ENCODE data around the gene SLC11A1. TPM values are rescaled to one million over a fixed set of nuclear protein-coding genes. Genes with fewer than 3 reads are reported as not detected.
A peak's percentile ranks its signal among the peaks of the same experiment; 100 is the strongest.

Gene SLC11A1
- total and polyA plus RNA-seq, 5 donors from 2014 or later = 0.47 to 1.4 (median 0.74) TPM

- DNase-seq (no peak), ATAC-seq (ENCODE audit: low read depth in 2 of 2) (no peak)
- Mint-ChIP-seq H3K4me1 (peaks cover 0 to 25% (median 12%) of the 10 kb centered on the region in 4 donors), H3K36me3 (no peaks in the 10 kb centered on the region), H3K4me3 (peak overlapping the region in 1 of 4 donors; percentile 51), H3K27ac (no peak overlapping the region), H3K27me3 (peaks cover 11% of the 10 kb centered on the region), H3K9me3 (peaks cover 0 to 1% (median 0%) of the 10 kb centered on the region in 7 donors)
- Histone ChIP-seq H3K9me3 (ENCODE audit: control insufficient read depth in 2 of 2, low read length in 2 of 2) (no peaks in the 10 kb centered on the region), H3K36me3 (ENCODE audit: control insufficient read depth, insufficient read depth, low read length) (no peaks in the 10 kb centered on the region), H3K4me3 (ENCODE audit: low read depth, low read length) (no peak overlapping the region), H3K27ac (ENCODE audit: insufficient read depth, low read length, poor library complexity, severe bottlenecking) (no peak overlapping the region), H3K27me3 (ENCODE audit: control insufficient read depth, insufficient read depth, low read length) (no peaks in the 10 kb centered on the region), H3K4me1 (ENCODE audit: control insufficient read depth, insufficient read depth, low read length, poor library complexity, severe bottlenecking) (peaks cover 24% of the 10 kb centered on the region)
Measured at GRCh38 chr2:218391202-218391601, 9.1 kb downstream of the SLC11A1 start.

DNA sequence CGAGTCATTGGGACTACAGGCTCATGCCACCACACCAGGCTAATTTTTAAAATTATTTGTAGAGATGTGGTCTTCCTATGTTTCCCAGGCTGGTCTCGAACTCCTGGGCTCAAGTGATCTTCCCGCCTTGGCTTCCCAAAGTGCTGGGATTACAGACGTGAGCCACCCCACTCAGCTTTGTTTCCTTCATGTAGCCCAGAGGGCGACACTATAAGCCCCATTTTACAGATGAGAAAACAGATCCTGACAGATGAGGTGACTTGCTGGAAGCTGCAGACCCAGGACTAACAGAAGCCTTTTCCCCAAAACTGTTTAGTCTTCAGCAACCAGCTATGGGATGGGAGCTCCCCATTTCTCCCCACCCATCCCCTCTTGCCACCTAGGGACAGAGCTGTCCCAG, 10.4 kb downstream of the SLC11A1 start:
- peaks cover 0 to 3% (median 0%) of the 10 kb centered on the region in 7 donors for H3K9me3 Mint-ChIP-seq
- Histone ChIP-seq H3K27me3 (ENCODE audit: control insufficient read depth, insufficient read depth, low read length) (no peaks in the 10 kb centered on the region), H3K4me1 (ENCODE audit: control insufficient read depth, insufficient read depth, low read length, poor library complexity, severe bottlenecking) (peaks cover 36% of the 10 kb centered on the region), H3K4me3 (ENCODE audit: low read depth, low read length) (no peak overlapping the region), H3K9me3 (ENCODE audit: control insufficient read depth in 2 of 2, low read length in 2 of 2) (no peaks in the 10 kb centered on the region), H3K27ac (ENCODE audit: insufficient read depth, low read length, poor library complexity, severe bottlenecking) (no peak overlapping the region), H3K36me3 (ENCODE audit: control insufficient read depth, insufficient read depth, low read length) (no peaks in the 10 kb centered on the region)
- no peak for ATAC-seq (ENCODE audit: low read depth in 2 of 2)
- H3K27ac Mint-ChIP-seq = peak overlapping the region in 1 of 3 donors; percentile 32
- H3K4me3 Mint-ChIP-seq = peak overlapping the region in 1 of 4 donors; percentile 53
- peaks cover 0 to 34% (median 14%) of the 10 kb centered on the region in 4 donors for H3K4me1 Mint-ChIP-seq
- H3K27me3 Mint-ChIP-seq = peaks cover 13% of the 10 kb centered on the region
- DNase-seq = no peak
- H3K36me3 Mint-ChIP-seq = no peaks in the 10 kb centered on the region

DNA sequence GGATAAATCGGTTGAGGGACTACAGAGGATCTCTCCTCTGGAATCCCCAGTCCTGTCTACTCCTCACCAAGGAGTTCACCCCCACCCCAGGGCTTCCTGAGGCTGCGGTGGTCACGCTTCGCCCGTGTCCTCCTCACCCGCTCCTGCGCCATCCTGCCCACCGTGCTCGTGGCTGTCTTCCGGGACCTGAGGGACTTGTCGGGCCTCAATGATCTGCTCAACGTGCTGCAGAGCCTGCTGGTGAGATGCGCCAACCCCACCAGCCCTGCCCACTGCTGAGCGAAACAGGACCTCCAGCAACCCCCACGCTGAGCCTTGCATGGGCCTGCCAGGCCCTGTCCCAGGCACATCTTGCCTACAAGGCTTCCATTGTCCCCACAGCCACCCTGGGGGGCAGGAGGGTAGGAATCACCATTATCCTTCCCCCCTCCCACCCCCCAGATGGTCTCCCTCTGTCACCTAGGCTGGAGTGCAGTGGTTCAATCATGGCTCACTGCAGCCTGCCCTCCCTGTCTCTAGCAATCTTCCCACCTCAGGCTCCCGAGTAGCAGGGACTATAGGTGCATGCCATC, 10.9 kb downstream of the SLC11A1 start:
- Histone ChIP-seq H3K27ac (ENCODE audit: insufficient read depth, low read length, poor library complexity, severe bottlenecking) (no peak overlapping the region), H3K4me1 (ENCODE audit: control insufficient read depth, insufficient read depth, low read length, poor library complexity, severe bottlenecking) (peaks cover 38% of the 10 kb centered on the region)

GRCh38 chr2:218393750-218394290, 11.7 kb downstream of the SLC11A1 start:
- Histone ChIP-seq H3K27ac (ENCODE audit: insufficient read depth, low read length, poor library complexity, severe bottlenecking) (peak overlapping the region; percentile 5), H3K4me1 (ENCODE audit: control insufficient read depth, insufficient read depth, low read length, poor library complexity, severe bottlenecking) (peaks cover 46% of the 10 kb centered on the region), H3K9me3 (ENCODE audit: control insufficient read depth in 2 of 2, low read length in 2 of 2) (no peaks in the 10 kb centered on the region), H3K36me3 (ENCODE audit: control insufficient read depth, insufficient read depth, low read length) (no peaks in the 10 kb centered on the region), H3K4me3 (ENCODE audit: low read depth, low read length) (no peak overlapping the region), H3K27me3 (ENCODE audit: control insufficient read depth, insufficient read depth, low read length) (no peaks in the 10 kb centered on the region)
- H3K4me3 Mint-ChIP-seq = peak overlapping the region in 1 of 4 donors; percentile 40
- H3K27me3 Mint-ChIP-seq = peaks cover 13% of the 10 kb centered on the region
- no peak overlapping the region for H3K27ac Mint-ChIP-seq
- ATAC-seq (ENCODE audit: low read depth in 2 of 2) (no peak), DNase-seq (no peak)
- no peaks in the 10 kb centered on the region for H3K36me3 Mint-ChIP-seq
- peaks cover 0 to 38% (median 18%) of the 10 kb centered on the region in 4 donors for H3K4me1 Mint-ChIP-seq
- H3K9me3 Mint-ChIP-seq = peaks cover 0 to 3% (median 0%) of the 10 kb centered on the region in 7 donors

More for the DNA sequence above, 10.9 kb downstream of the SLC11A1 start:
- H3K27me3 Mint-ChIP-seq = peaks cover 13% of the 10 kb centered on the region
- peaks cover 0 to 38% (median 18%) of the 10 kb centered on the region in 4 donors for H3K4me1 Mint-ChIP-seq
- H3K4me3 ChIP-seq (ENCODE audit: low read depth, low read length) = no peak overlapping the region
- H3K36me3 Mint-ChIP-seq = no peaks in the 10 kb centered on the region
- H3K36me3 ChIP-seq (ENCODE audit: control insufficient read depth, insufficient read depth, low read length) = no peaks in the 10 kb centered on the region
- peaks cover 0 to 3% (median 0%) of the 10 kb centered on the region in 7 donors for H3K9me3 Mint-ChIP-seq
- H3K4me3 Mint-ChIP-seq = peak overlapping the region in 1 of 4 donors; percentile 77
- H3K27ac Mint-ChIP-seq = peak overlapping the region in 1 of 3 donors; percentile 32
- ATAC-seq (ENCODE audit: low read depth in 2 of 2) (no peak), DNase-seq (no peak)
- H3K9me3 ChIP-seq (ENCODE audit: control insufficient read depth in 2 of 2, low read length in 2 of 2) = no peaks in the 10 kb centered on the region
- H3K27me3 ChIP-seq (ENCODE audit: control insufficient read depth, insufficient read depth, low read length) = no peaks in the 10 kb centered on the region

- Histone ChIP-seq H3K9me3 (ENCODE audit: control insufficient read depth in 2 of 2, low read length in 2 of 2) (no peaks in the 10 kb centered on the region), H3K27ac (ENCODE audit: insufficient read depth, low read length, poor library complexity, severe bottlenecking) (peak overlapping the region; percentile 23), H3K4me3 (ENCODE audit: low read depth, low read length) (no peak overlapping the region), H3K27me3 (ENCODE audit: control insufficient read depth, insufficient read depth, low read length) (no peaks in the 10 kb centered on the region), H3K4me1 (ENCODE audit: control insufficient read depth, insufficient read depth, low read length, poor library complexity, severe bottlenecking) (peaks cover 53% of the 10 kb centered on the region), H3K36me3 (ENCODE audit: control insufficient read depth, insufficient read depth, low read length) (no peaks in the 10 kb centered on the region)
- DNase-seq (no peak), ATAC-seq (ENCODE audit: low read depth in 2 of 2) (no peak)
- H3K27me3 Mint-ChIP-seq = peaks cover 13% of the 10 kb centered on the region
- H3K9me3 Mint-ChIP-seq = peaks cover 0 to 3% (median 0%) of the 10 kb centered on the region in 7 donors
- H3K27ac Mint-ChIP-seq = peak overlapping the region in 2 of 3 donors; percentile 63 to 71
- no peaks in the 10 kb centered on the region for H3K36me3 Mint-ChIP-seq
- H3K4me1 Mint-ChIP-seq = peaks cover 0 to 38% (median 18%) of the 10 kb centered on the region in 4 donors
- peak overlapping the region in 2 of 4 donors; percentile 65 to 97 for H3K4me3 Mint-ChIP-seq
Measured at GRCh38 chr2:218394298-218395089, 12.4 kb downstream of the SLC11A1 start.

- DNase-seq (no peak), ATAC-seq (ENCODE audit: low read depth in 2 of 2) (no peak)
- no peaks in the 10 kb centered on the region for H3K36me3 ChIP-seq (ENCODE audit: control insufficient read depth, insufficient read depth, low read length)
- peaks cover 10% of the 10 kb centered on the region for H3K27me3 Mint-ChIP-seq
- no peaks in the 10 kb centered on the region for H3K9me3 ChIP-seq (ENCODE audit: control insufficient read depth in 2 of 2, low read length in 2 of 2)
- H3K27me3 ChIP-seq (ENCODE audit: control insufficient read depth, insufficient read depth, low read length) = no peaks in the 10 kb centered on the region
- H3K9me3 Mint-ChIP-seq = peaks cover 0 to 3% (median 0%) of the 10 kb centered on the region in 7 donors
- no peak overlapping the region for H3K4me3 ChIP-seq (ENCODE audit: low read depth, low read length)
- H3K27ac Mint-ChIP-seq = peak overlapping the region in 1 of 3 donors; percentile 71
- no peaks in the 10 kb centered on the region for H3K36me3 Mint-ChIP-seq
- H3K27ac ChIP-seq (ENCODE audit: insufficient read depth, low read length, poor library complexity, severe bottlenecking) = peak overlapping the region; percentile 23
- peaks cover 0 to 38% (median 18%) of the 10 kb centered on the region in 4 donors for H3K4me1 Mint-ChIP-seq
- H3K4me1 ChIP-seq (ENCODE audit: control insufficient read depth, insufficient read depth, low read length, poor library complexity, severe bottlenecking) = peaks cover 54% of the 10 kb centered on the region
- H3K4me3 Mint-ChIP-seq = peak overlapping the region in 3 of 4 donors; percentile 46 to 97 (median 85)
Measured at GRCh38 chr2:218395090-218395444, 13.0 kb downstream of the SLC11A1 start.

GRCh38 chr2:218395456-218395825, 13.4 kb downstream of the SLC11A1 start:
- H3K4me1 Mint-ChIP-seq = peaks cover 0 to 38% (median 18%) of the 10 kb centered on the region in 4 donors
- peaks cover 0 to 3% (median 0%) of the 10 kb centered on the region in 7 donors for H3K9me3 Mint-ChIP-seq
- DNase-seq = no peak
- Histone ChIP-seq H3K4me3 (ENCODE audit: low read depth, low read length) (peak overlapping the region; percentile 26), H3K27me3 (ENCODE audit: control insufficient read depth, insufficient read depth, low read length) (no peaks in the 10 kb centered on the region), H3K27ac (ENCODE audit: insufficient read depth, low read length, poor library complexity, severe bottlenecking) (peak overlapping the region; percentile 94), H3K9me3 (ENCODE audit: control insufficient read depth in 2 of 2, low read length in 2 of 2) (no peaks in the 10 kb centered on the region), H3K4me1 (ENCODE audit: control insufficient read depth, insufficient read depth, low read length, poor library complexity, severe bottlenecking) (peaks cover 58% of the 10 kb centered on the region), H3K36me3 (ENCODE audit: control insufficient read depth, insufficient read depth, low read length) (no peaks in the 10 kb centered on the region)
- H3K27me3 Mint-ChIP-seq = peaks cover 7% of the 10 kb centered on the region
- ATAC-seq (ENCODE audit: low read depth in 2 of 2) = no peak
- H3K27ac Mint-ChIP-seq = peak overlapping the region in 2 of 3 donors; percentile 89 to 99
- H3K36me3 Mint-ChIP-seq = no peaks in the 10 kb centered on the region
- H3K4me3 Mint-ChIP-seq = peak overlapping the region; percentile 70 to 97 (median 96)

All from CD4-positive, CD25-positive, alpha-beta regulatory T cell (primary cell).